ENCODE results near the gene ADGRG4. TPM values are rescaled to one million over a fixed set of nuclear protein-coding genes. Genes with fewer than 3 reads are reported as not detected.

The ADGRG4 gene
- total RNA-seq, 5 donors from 2014 or later (not counting 1 experiment from before 2014, with no cell fraction given) = not detected

- Histone ChIP-seq H3K36me3 (ENCODE audit: control insufficient read depth in 2 of 2, extremely low read depth in 1 of 2, insufficient read depth in 1 of 2, low read length in 1 of 2) (no peaks in the 10 kb centered on the region), H3K27me3 (replicated peaks in 1 of 2; ENCODE audit: control insufficient read depth in 2 of 2, extremely low read depth in 1 of 2, insufficient read depth in 2 of 2, low read length in 1 of 2) (no peaks in the 10 kb centered on the region), H3K9me3 (no peaks in the 10 kb centered on the region), H3K4me3 (ENCODE audit: control insufficient read depth in 1 of 2, extremely low read depth in 1 of 2, low read length in 1 of 2) (no peak overlapping the region), H3K27ac (ENCODE audit: low read length) (no peak overlapping the region), H3K4me1 (ENCODE audit: control insufficient read depth in 1 of 2, extremely low read depth in 1 of 2, insufficient read depth in 2 of 2, low read length in 2 of 2) (no peaks in the 10 kb centered on the region)
- H3K27ac Mint-ChIP-seq = no peak overlapping the region
- peaks cover 0 to 17% of the 10 kb centered on the region in 2 donors for H3K27me3 Mint-ChIP-seq
- no peaks in the 10 kb centered on the region for H3K36me3 Mint-ChIP-seq
- ChIA-PET CTCF (no interaction called here), POLR2A (no interaction called here)
- no peaks in the 10 kb centered on the region for H3K9me3 Mint-ChIP-seq
- no peak for ATAC-seq (replicated peaks in 1 of 4)
- no CpG with 5 or more reads among the region's 1 CpG for WGBS (ENCODE audit: insufficient coverage)
- no peaks in the 10 kb centered on the region for H3K4me1 Mint-ChIP-seq
- DNase-seq = no peak
- H3K4me3 Mint-ChIP-seq = no peak overlapping the region
These were observed 153.0 kb downstream of the ADGRG4 start for GRCh38 chrX:136453771-136454170.

GRCh38 chrX:136456133-136456532, 155.4 kb downstream of the ADGRG4 start:
- H3K9me3 ChIP-seq = no peaks in the 10 kb centered on the region
- CTCF ChIA-PET = interaction anchor here in 1 of 2 donors (0.6 kb wide), 1 partner anchor 35 kb away, joined by 3 read pairs; no protein-coding TSS in a partner anchor
- no peaks in the 10 kb centered on the region for H3K4me1 ChIP-seq (ENCODE audit: control insufficient read depth in 1 of 2, extremely low read depth in 1 of 2, insufficient read depth in 2 of 2, low read length in 2 of 2)
- no peaks in the 10 kb centered on the region for H3K27me3 ChIP-seq (replicated peaks in 1 of 2; ENCODE audit: control insufficient read depth in 2 of 2, extremely low read depth in 1 of 2, insufficient read depth in 2 of 2, low read length in 1 of 2)
- H3K27ac ChIP-seq (ENCODE audit: low read length) = no peak overlapping the region
- H3K27me3 Mint-ChIP-seq = peaks cover 0 to 17% of the 10 kb centered on the region in 2 donors
- DNase-seq = no peak
- H3K36me3 ChIP-seq (ENCODE audit: control insufficient read depth in 2 of 2, extremely low read depth in 1 of 2, insufficient read depth in 1 of 2, low read length in 1 of 2) = no peaks in the 10 kb centered on the region
- H3K9me3 Mint-ChIP-seq = no peaks in the 10 kb centered on the region
- no peak for ATAC-seq (replicated peaks in 1 of 4)
- no peak overlapping the region for H3K4me3 Mint-ChIP-seq
- no peaks in the 10 kb centered on the region for H3K36me3 Mint-ChIP-seq
- POLR2A ChIA-PET = interaction anchor here in 1 of 2 donors (0.7 kb wide), 1 partner anchor 20 kb away, joined by 6 read pairs; no protein-coding TSS in a partner anchor
- H3K4me1 Mint-ChIP-seq = no peaks in the 10 kb centered on the region
- no peak overlapping the region for H3K4me3 ChIP-seq (ENCODE audit: control insufficient read depth in 1 of 2, extremely low read depth in 1 of 2, low read length in 1 of 2)
- WGBS (ENCODE audit: insufficient coverage) = 80% methylated on average over 2 of the region's 6 CpGs
- no peak overlapping the region for H3K27ac Mint-ChIP-seq

GRCh38 chrX:136457303-136457917, 156.6 kb downstream of the ADGRG4 start:
- no peak overlapping the region for H3K27ac Mint-ChIP-seq
- H3K36me3 Mint-ChIP-seq = no peaks in the 10 kb centered on the region
- ChIA-PET CTCF (no interaction called here), POLR2A (interaction anchor here in 1 of 2 donors (0.7 kb wide), 1 partner anchor 111 kb away, joined by 3 read pairs; no protein-coding TSS in a partner anchor)
- no peak overlapping the region for H3K27ac ChIP-seq (ENCODE audit: low read length)
- no peaks in the 10 kb centered on the region for H3K27me3 ChIP-seq (replicated peaks in 1 of 2; ENCODE audit: control insufficient read depth in 2 of 2, extremely low read depth in 1 of 2, insufficient read depth in 2 of 2, low read length in 1 of 2)
- H3K4me3 Mint-ChIP-seq = no peak overlapping the region
- no peaks in the 10 kb centered on the region for H3K9me3 Mint-ChIP-seq
- no peaks in the 10 kb centered on the region for H3K4me1 Mint-ChIP-seq
- H3K36me3 ChIP-seq (ENCODE audit: control insufficient read depth in 2 of 2, extremely low read depth in 1 of 2, insufficient read depth in 1 of 2, low read length in 1 of 2) = no peaks in the 10 kb centered on the region
- no peaks in the 10 kb centered on the region for H3K9me3 ChIP-seq
- H3K4me1 ChIP-seq (ENCODE audit: control insufficient read depth in 1 of 2, extremely low read depth in 1 of 2, insufficient read depth in 2 of 2, low read length in 2 of 2) = no peaks in the 10 kb centered on the region
- DNase-seq (no peak), ATAC-seq (replicated peaks in 1 of 4) (no peak)
- no peak overlapping the region for H3K4me3 ChIP-seq (ENCODE audit: control insufficient read depth in 1 of 2, extremely low read depth in 1 of 2, low read length in 1 of 2)
- H3K27me3 Mint-ChIP-seq = peaks cover 0 to 17% of the 10 kb centered on the region in 2 donors
- no CpG with 5 or more reads among the region's 5 CpGs for WGBS (ENCODE audit: insufficient coverage)

- CTCF ChIA-PET = no interaction called here
- Mint-ChIP-seq H3K9me3 (no peaks in the 10 kb centered on the region), H3K27ac (no peak overlapping the region), H3K27me3 (peaks cover 0 to 21% of the 10 kb centered on the region in 2 donors), H3K4me1 (no peaks in the 10 kb centered on the region), H3K4me3 (no peak overlapping the region), H3K36me3 (no peaks in the 10 kb centered on the region)
- Histone ChIP-seq H3K27me3 (replicated peaks in 1 of 2; ENCODE audit: control insufficient read depth in 2 of 2, extremely low read depth in 1 of 2, insufficient read depth in 2 of 2, low read length in 1 of 2) (no peaks in the 10 kb centered on the region), H3K4me1 (ENCODE audit: control insufficient read depth in 1 of 2, extremely low read depth in 1 of 2, insufficient read depth in 2 of 2, low read length in 2 of 2) (no peaks in the 10 kb centered on the region), H3K9me3 (no peaks in the 10 kb centered on the region), H3K27ac (ENCODE audit: low read length) (no peak overlapping the region), H3K36me3 (ENCODE audit: control insufficient read depth in 2 of 2, extremely low read depth in 1 of 2, insufficient read depth in 1 of 2, low read length in 1 of 2) (no peaks in the 10 kb centered on the region), H3K4me3 (ENCODE audit: control insufficient read depth in 1 of 2, extremely low read depth in 1 of 2, low read length in 1 of 2) (no peak overlapping the region)
- no CpG with 5 or more reads among the region's 3 CpGs for WGBS (ENCODE audit: insufficient coverage)
- POLR2A ChIA-PET = no interaction called here
- no peak for ATAC-seq (replicated peaks in 1 of 4)
- DNase-seq = no peak
These were observed 163.8 kb downstream of the ADGRG4 start for GRCh38 chrX:136464589-136464988.

Other genes starting within 250 kb of the ADGRG4 start
- 10 to 100 TPM; 14.1 to 32.8 (median 26.0) TPM for gene FHL1, start 153.4 kb upstream of the ADGRG4 start, total RNA-seq
- gene MAP7D3, start 49.6 kb upstream of the ADGRG4 start, total RNA-seq = 10 to 100 TPM in 2 of 5 donors, 1 to 10 TPM in 3; 6.5 to 10.5 (median 9.7) TPM
- not detected for gene BRS3, start 187.0 kb downstream of the ADGRG4 start, total RNA-seq
- 10 to 100 TPM; 27.2 to 32.2 (median 28.8) TPM for gene HTATSF1, start 196.6 kb downstream of the ADGRG4 start, total RNA-seq
- not detected for gene VGLL1, start 231.3 kb downstream of the ADGRG4 start, total RNA-seq

Data from T-cell (primary cell).